ENCODE data around the gene SERTAD3. TPM values are rescaled to one million over a fixed set of nuclear protein-coding genes. Genes with fewer than 3 reads are reported as not detected.
A peak's percentile ranks its signal among the peaks of the same experiment; 100 is the strongest.

Gene SERTAD3
- 10 to 100 TPM; 47.7 to 62.6 TPM for total RNA-seq
- polyA plus RNA-seq (2013, experiment 1 of 2) = 23.6 TPM
- polyA plus RNA-seq (2013, experiment 2 of 2) = 23.0 TPM
- long read RNA-seq, experiment 1, transcript SERTAD3-201 (2 exons, 1,734 nt) = major isoform, 16 of 20 reads
- long read RNA-seq, experiment 1, partial matches to known transcripts = 0 of 20 reads
- long read RNA-seq, experiment 1, other reads (novel, unspliced or antisense) = 3 of 20 reads
- long read RNA-seq, experiment 2, transcript SERTAD3-201 (2 exons, 1,734 nt) = major isoform, 58 of 68 reads
- long read RNA-seq, experiment 2, partial matches to known transcripts = 2 of 68 reads
- long read RNA-seq, experiment 2, other reads (novel, unspliced or antisense) = 7 of 68 reads
- long read RNA-seq, experiment 3, transcript SERTAD3-201 (2 exons, 1,734 nt) = major isoform, 100 of 108 reads
- long read RNA-seq, experiment 3, partial matches to known transcripts = 1 of 108 reads
- long read RNA-seq, experiment 3, other reads (novel, unspliced or antisense) = 5 of 108 reads
- long read RNA-seq, experiment 4, transcript SERTAD3-201 (2 exons, 1,734 nt) = major isoform, 11 of 16 reads
- long read RNA-seq, experiment 4, partial matches to known transcripts = 0 of 16 reads
- long read RNA-seq, experiment 4, other reads (novel, unspliced or antisense) = 2 of 16 reads

- H3K27me3 ChIP-seq (ENCODE audit: control insufficient read depth, insufficient read depth, low read length, poor library complexity, severe bottlenecking) = no peaks in the 10 kb centered on the region
- H3K27ac ChIP-seq (ENCODE audit: low read depth, low read length) = peak within 1 kb of the TSS; percentile 92
- DNase-seq = peak; percentile 99
- peak within 1 kb of the TSS; percentile 100 for H3K4me3 ChIP-seq (ENCODE audit: low read length)
- H3K36me3 ChIP-seq (ENCODE audit: control insufficient read depth, insufficient read depth, low read length) = peaks cover 29% of the 10 kb centered on the region
- peak within 1 kb of the TSS; percentile 99 for H3K4me3 Mint-ChIP-seq
- TF ChIP-seq CTCF (conservative IDR thresholded peaks at IDR 0.05) = no peak
- 0% methylated on average over 11 to 72 of the region's 72 CpGs for WGBS, 2 experiments (ENCODE audit: insufficient coverage in 1 of 2, insufficient read length in 1 of 2)
- peak within 1 kb of the TSS; percentile 100 for H3K9ac ChIP-seq (ENCODE audit: extremely low read depth, low read length, poor library complexity, severe bottlenecking)
- no peaks in the 10 kb centered on the region for H3K27me3 Mint-ChIP-seq (ENCODE audit: insufficient read depth)
- H3K36me3 Mint-ChIP-seq (ENCODE audit: low read depth) = peaks cover 31% of the 10 kb centered on the region
- H3K27ac Mint-ChIP-seq = peak within 1 kb of the TSS; percentile 99
- H3K4me1 Mint-ChIP-seq = peaks cover 28% of the 10 kb centered on the region
- H3K9me3 ChIP-seq (ENCODE audit: control insufficient read depth, low read length) = no peaks in the 10 kb centered on the region
- H3K9me3 Mint-ChIP-seq = no peaks in the 10 kb centered on the region
- peaks cover 4% of the 10 kb centered on the region for H3K4me1 ChIP-seq (ENCODE audit: control insufficient read depth, insufficient read depth, low read length)
Measured at GRCh38 chr19:40444000-40444824, at the start of gene SERTAD3. TSS of gene SERTAD3 (minus strand) at chr19:40444335. CDS start at chr19:40442080, 2,255 bp downstream.

- peaks cover 9% of the 10 kb centered on the region for H3K9me3 Mint-ChIP-seq
- H3K4me1 Mint-ChIP-seq = no peaks in the 10 kb centered on the region
- Histone ChIP-seq H3K27me3 (ENCODE audit: control insufficient read depth, insufficient read depth, low read length, poor library complexity, severe bottlenecking) (peaks cover 31% of the 10 kb centered on the region), H3K4me3 (ENCODE audit: low read length) (no peak overlapping the region), H3K9ac (ENCODE audit: extremely low read depth, low read length, poor library complexity, severe bottlenecking) (no peak overlapping the region), H3K27ac (ENCODE audit: low read depth, low read length) (no peak overlapping the region), H3K9me3 (ENCODE audit: control insufficient read depth, low read length) (no peaks in the 10 kb centered on the region), H3K4me1 (ENCODE audit: control insufficient read depth, insufficient read depth, low read length) (no peaks in the 10 kb centered on the region), H3K36me3 (ENCODE audit: control insufficient read depth, insufficient read depth, low read length) (no peaks in the 10 kb centered on the region)
- no peak for DNase-seq
- 56% methylated on average over 4 of the region's 4 CpGs; no CpG with 5 or more reads in 1 of the 2 experiments for WGBS, 2 experiments (ENCODE audit: insufficient coverage in 1 of 2, insufficient read length in 1 of 2)
- no peak overlapping the region for H3K27ac Mint-ChIP-seq
- H3K4me3 Mint-ChIP-seq = no peak overlapping the region
- H3K27me3 Mint-ChIP-seq (ENCODE audit: insufficient read depth) = peaks cover 49% of the 10 kb centered on the region
- no peaks in the 10 kb centered on the region for H3K36me3 Mint-ChIP-seq (ENCODE audit: low read depth)
- no peak for TF ChIP-seq CTCF (conservative IDR thresholded peaks at IDR 0.05)
Measured at GRCh38 chr19:40493778-40494177, 49.6 kb upstream of the SERTAD3 start.

GRCh38 chr19:40492274-40492673 is 48.1 kb upstream of the SERTAD3 start:
- Histone ChIP-seq H3K9ac (ENCODE audit: extremely low read depth, low read length, poor library complexity, severe bottlenecking) (no peak overlapping the region), H3K36me3 (ENCODE audit: control insufficient read depth, insufficient read depth, low read length) (no peaks in the 10 kb centered on the region), H3K4me1 (ENCODE audit: control insufficient read depth, insufficient read depth, low read length) (no peaks in the 10 kb centered on the region), H3K27me3 (ENCODE audit: control insufficient read depth, insufficient read depth, low read length, poor library complexity, severe bottlenecking) (peaks cover 31% of the 10 kb centered on the region), H3K9me3 (ENCODE audit: control insufficient read depth, low read length) (no peaks in the 10 kb centered on the region), H3K4me3 (ENCODE audit: low read length) (no peak overlapping the region), H3K27ac (ENCODE audit: low read depth, low read length) (no peak overlapping the region)
- no peak for TF ChIP-seq CTCF (conservative IDR thresholded peaks at IDR 0.05)
- Mint-ChIP-seq H3K27me3 (ENCODE audit: insufficient read depth) (peaks cover 57% of the 10 kb centered on the region), H3K4me1 (no peaks in the 10 kb centered on the region), H3K9me3 (peaks cover 10% of the 10 kb centered on the region), H3K36me3 (ENCODE audit: low read depth) (no peaks in the 10 kb centered on the region), H3K4me3 (no peak overlapping the region), H3K27ac (no peak overlapping the region)
- WGBS, 2 experiments (ENCODE audit: insufficient coverage in 1 of 2, insufficient read length in 1 of 2) = 91 to 97% methylated on average over 3 of the region's 3 CpGs
- no peak for DNase-seq
